SW480 (cell line): ENCODE results near the gene ADAP1.
"Not testable (repeated sequence)": the region's sequence is repeated elsewhere in the genome, so short reads cannot be mapped to it uniquely, and the experiment has no call there.

ENCODE experiments used
- DNase-seq: peaks from one replicate; pipeline ENCODE4 v3.0.0-alpha.2; 2016; ENCODE audit warnings: low spot score

The ADAP1 gene

DNA sequence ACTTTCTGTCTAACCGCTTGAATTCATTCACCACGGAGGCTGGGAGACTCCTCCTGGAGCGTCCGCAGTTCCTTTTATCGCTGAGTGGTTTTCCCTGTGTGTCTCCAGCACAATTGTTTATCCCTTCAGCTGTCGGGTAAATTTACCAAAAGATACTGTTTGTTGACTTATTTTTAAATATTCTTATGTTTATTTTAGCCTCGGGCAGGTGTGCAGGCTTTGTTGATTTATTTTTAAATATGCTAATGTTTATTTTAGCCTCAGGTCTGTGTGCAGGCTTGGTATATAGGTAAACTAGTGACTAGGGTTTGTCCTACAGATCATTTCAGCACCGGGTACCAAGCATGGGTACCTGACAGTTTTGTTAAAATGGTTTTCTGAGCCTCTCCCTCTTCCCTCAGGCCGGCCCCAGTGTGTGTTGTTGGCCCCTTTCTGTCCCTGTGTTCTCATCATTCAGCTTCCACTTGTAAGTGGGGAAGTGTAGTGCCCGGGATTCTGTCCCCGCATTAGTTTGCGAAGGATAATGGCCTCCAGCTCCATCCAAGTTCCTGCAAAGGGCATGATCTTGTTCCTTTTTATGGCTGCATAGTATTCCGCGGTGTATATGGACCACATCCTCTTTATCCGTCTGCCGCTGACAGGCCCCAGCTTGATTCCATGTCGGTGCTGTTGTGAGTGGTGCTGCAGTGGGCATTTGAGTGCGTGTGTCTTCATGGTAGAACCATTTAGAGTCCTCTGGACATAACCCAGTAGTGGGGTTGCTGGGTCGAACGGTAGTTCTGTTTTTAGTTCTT is 72.8 kb downstream of the ADAP1 start:
- DNase-seq, result no peak

DNA sequence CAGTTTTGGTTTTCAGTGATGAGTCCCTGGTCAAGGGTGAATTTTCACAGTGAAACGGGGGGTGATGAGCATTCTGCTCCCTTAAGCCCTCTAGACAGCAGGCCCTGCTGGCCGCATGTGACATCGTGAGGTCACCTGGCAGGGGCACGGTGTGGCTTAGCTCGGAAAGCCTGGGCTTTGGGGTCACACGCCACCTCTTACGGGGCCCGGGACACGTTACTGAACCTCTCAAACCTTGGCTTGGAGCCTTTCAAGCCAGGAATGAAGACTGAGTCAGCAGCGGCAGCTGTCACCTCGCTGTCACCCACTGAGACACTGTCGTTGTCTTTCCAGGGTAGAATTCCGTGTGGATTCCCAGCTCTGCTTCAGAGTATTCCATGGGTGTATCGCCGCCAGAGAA is 74.0 kb downstream of the ADAP1 start:
- DNase-seq, result no peak

DNA sequence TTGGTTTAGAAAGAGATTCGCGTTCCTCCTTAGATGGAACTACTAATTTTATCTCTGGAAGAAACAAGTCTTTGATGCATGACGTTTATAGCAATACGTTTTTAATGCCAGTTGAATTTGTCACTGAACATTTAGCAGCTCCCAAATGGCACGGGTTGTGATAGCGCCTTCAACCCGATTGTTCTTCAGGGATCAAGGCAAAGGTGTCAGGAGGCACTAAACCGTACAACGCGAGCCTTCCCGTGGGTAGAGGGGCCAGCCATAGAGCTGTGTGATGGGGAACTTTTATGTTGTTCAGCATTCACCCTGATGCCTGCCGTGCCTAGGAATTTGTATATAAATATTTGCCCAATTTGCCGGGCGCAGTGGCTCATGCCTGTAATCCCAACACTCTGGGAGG is 74.8 kb downstream of the ADAP1 start:
- DNase-seq, result no peak

DNA sequence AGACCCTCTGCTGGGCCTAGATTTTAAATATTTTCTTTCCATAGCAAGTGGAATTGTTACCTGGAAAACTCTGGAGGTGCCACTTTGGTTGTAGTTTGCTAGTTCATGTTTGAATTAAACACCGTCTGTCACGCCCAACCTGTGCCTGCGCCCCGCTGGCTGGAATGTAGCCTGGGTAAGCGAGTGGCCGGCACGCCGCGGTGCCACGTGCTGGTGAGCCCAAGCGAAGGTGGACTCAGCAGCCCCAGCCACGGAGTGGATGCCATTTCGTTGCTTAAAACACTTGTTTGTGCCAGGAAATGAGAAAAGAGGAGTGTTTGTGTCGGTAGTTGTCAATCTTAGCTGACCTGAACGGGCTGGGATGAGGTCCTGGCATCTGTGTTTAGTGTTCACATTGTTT is 75.4 kb downstream of the ADAP1 start:
- no peak for DNase-seq

DNA sequence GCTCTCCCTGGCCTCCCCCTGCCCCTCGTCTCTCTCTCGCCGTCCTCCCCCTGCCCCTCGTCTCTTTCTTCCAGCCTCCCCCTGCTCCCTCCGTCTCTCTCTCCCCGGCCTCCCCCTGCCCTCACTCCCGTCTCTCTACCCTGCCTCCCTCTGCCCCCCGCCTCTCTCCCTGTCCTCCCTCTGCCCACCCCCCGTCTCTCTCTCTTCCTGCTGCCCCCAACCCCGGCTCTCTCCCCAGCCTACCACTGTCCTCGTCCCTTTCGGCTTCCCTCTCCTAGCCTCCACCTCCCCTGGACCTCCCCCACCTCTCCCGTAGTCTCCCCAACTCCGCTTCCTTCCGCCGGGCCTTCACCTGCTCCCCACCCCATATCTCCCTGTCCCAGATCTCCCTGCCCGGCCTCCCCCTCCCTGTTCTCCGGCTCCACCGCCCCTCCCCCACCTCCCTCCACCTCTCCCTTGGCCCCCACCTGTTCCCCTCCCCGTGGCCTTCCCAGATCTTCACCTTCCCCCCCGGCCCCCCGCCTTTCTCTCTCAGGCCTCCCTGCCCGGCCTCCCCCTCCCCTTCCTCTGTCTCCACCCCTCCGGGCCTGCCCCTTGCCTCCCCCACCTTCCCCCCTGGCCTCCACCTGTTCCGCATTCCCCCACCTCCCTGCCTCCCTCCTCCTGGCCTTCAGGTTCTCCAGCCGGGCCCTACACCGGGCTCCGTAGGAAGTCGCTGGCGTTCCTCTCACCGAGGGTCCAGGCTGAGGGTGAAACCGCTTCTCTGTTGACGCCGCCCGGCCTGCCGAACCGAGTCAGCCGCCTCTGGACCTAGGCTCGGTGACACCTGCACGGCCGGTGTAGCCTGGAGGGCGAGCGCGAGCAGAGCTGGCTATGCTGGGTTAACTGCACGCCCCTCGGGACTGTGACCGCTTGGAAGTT is 76.9 kb downstream of the ADAP1 start:
- DNase-seq, result peak; percentile 49

DNA sequence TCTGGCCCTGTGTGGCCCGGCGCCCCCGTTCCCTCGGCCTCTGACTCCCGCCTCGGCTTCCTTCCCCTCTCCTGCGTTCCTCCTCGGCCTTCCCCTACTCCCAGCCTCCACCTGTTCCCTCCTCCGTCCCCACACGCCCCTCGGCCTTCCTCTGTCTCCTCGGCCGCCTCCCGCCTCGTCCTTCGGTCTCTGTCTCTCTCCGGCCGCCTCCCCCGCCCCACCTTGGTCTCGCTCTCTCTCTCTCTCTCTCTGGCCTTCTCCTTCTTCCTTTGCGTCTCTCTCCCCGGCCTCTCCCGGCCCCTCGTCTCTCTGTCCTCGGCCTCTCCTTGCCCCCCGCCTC is 77.5 kb downstream of the ADAP1 start:
- DNase-seq, result peak; percentile 71

DNA sequence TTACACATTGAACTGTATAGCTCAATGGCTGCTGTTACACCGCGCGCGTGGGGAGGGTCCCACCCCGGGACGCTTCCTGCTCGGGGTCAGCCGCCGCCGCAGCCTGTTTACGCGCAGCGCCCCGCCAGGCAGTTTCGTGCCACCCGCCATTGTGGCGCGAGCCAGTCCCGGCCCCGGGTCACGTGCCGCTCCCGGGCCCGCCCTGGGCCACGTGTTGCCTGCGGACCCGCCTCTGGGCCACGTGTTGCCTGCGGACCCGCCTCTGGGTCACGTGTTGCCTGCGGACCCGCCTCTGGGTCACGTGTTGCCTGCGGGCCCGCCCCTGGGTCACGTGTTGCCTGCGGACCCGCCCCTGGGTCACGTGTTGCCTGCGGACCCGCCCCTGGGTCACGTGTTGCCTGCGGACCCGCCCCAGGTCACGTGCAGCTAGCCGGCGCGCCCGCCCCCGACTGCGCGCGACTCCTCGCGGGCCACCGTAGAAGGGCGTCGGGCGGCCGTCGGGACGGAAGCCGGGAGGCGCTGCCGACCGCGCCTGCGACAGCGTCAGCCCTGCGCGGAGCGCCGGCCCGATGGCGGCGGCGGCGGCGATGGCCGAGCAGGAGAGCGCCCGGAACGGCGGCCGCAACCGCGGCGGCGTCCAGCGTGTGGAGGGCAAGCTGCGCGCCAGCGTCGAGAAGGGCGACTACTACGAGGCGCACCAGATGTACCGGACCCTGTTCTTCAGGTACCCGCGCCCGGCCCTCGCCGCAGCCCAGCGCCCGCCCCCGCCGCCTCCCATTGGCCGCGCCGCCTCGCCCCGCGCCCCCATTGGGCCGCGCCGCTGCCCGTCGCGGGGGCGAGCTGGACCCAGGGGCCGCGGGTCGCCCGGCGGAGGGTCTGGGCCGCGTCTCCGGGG is 78.2 kb downstream of the ADAP1 start, which contains the start of gene GET4:
Gene GET4 (plus strand): TSS at position 478 of the 895 bp plus-strand sequence. CDS start 92 bp downstream, at position 570.
- peak; percentile 95 for DNase-seq

DNA sequence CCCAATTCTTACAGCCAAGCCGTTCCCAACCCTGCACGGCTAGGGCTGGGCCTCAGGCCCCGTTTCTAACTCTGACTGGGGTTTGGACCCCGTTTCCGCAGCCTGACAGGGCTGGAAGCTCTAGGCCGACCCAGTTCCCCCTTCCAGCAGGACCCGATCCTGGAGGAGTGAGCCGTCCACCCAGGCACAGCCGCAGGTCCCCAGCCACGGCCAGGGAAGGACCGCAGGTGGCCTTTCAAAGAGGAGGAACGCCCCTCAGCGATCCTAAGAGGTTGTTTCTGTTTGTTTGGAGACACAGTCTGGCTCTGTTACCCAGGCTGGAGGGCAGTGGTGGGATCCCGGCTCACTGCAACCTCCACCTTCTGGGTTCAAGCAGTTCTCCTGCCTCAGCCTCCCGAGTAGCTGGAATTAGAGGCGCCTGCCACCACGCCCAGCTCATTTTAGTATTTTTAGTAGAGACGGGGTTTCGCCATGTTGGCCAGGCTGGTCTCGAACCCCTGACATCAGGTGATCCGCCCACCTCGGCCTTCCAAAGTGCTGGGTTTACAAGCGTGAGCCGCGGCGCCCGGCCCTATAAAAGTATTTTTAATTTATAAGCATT is 78.9 kb downstream of the ADAP1 start:
- DNase-seq, result no peak

DNA sequence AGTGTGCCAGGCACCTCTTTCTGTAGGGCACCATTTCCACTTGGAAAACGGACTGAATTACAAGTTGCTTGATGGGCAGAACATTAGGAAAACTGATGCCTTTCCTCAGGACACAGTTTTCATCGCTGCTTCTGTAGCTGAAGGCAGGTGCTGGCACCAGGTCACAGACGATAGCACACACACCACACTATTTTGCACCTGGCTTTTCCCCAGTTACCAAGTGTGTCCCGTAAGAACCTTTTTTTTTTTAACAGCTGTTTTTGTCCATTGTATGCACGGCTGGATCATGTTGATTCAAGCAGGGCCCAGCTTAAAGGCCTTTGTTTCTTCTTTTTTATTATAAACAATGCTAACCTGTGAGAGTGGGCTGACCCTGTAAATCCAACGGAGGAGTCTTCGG is 79.4 kb downstream of the ADAP1 start:
- DNase-seq, result no peak

DNA sequence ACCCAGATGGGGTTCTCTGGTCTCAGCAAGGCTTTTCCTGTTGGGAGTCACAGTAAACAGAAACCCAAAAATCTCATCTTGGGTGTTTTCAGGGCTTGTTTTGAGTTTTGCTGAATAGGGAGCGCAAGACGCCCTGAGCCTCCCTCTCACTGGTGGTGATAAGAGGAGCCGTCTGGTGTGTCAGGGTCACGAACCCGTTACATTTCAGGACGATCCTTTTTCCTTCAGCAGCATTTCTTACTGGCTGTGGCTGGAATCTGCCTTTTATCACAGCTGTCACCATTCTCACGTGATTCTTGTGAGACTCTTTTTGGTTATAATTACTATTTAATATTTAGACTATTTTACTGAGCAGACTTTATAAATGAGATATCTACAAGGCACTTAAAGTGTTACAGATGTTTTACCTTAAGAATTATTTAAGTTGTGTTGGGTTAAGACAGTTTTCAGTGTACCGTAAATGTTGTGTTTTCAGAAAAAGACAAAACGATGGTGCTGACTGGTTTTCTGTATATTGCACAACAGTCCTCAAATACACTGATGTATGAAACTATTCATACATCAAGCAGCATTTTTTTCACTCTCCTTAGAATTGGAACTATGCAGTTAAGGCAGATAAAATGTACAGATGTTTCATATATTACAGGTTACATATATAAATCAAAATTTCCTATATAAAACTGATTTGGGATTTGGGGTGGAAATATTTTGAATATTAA is 80.3 kb downstream of the ADAP1 start:
- DNase-seq, result no peak

DNA sequence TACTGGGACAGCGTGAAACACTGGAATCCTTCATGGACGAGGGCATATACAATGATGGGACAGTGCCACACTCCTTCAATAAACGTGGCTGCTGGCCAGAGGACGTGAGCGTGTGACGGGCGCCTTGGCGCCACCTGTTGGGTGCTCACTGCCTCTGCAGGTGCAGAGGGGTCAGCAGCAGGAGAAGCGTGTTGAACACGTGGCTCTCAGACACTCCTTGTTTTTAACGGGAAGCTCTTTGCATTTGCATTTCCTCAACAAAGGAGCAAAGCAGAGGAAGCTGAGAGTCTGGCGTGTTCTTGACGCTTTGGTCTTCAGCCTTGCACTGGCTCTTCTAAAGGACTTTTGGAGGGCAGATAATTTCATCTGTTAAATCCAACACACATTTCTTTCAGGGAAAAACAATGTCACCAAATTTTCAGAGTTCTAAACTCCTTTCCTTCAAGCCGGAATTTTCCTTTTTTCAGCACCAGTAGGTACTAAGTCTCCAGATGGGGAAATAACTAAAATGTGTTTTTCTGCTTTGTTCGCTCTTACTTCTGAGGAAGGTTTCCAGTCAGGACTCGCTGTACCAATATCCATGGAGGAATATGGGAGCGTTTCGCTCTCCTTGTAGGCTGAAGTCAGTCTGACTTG is 81.0 kb downstream of the ADAP1 start:
- DNase-seq, result peak; percentile 91

DNA sequence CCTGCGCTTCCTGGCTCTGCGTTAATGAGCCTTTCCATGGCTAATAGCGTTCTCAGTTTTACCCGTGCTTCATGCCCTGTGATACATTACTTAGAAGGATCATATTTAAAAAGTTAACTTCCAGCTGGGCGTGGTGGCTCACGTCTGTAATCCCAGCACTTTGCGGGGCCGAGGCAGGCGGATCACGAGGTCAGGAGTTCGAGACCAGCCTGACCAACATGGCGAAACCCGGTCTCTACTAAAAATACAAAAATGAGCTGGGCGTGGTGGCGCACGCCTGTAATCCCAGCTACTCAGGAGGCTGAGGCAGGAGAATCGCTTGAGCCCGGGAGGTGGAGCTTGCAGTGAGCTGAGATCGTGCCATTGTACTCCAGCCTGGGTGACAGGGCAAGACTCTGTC is 81.8 kb downstream of the ADAP1 start:
- not testable (repeated sequence) for DNase-seq

DNA sequence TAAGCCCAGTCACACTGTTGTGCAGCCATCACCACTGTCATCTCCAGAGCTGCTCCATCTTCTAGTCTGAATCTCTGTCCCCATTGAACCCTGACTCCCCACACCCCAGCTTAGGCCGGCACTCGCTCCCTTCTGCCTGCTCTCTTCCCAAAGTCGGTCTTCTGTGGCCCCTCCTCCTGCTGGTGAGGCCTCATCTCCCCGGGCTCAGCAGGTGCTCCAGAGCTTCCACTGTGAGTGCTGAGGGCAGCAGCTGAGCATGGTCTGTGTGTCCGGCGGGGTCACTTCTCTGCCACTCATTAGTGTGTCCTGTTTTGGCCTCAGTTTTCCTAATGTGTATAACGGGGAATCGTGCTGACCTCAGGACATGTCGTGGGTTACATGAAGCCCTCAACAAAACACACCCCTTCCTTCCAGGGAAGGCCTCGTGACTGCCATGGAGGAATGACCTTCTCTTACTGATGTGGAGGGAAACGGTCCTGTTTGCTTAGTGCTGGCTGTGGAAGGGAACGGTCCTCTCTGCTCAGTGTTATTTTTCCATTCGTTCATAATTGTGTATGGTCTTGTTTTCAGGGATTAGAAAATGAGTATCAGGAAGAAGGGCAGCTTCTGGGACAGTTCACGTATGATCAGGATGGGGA is 82.5 kb downstream of the ADAP1 start:
- DNase-seq, result no peak

DNA sequence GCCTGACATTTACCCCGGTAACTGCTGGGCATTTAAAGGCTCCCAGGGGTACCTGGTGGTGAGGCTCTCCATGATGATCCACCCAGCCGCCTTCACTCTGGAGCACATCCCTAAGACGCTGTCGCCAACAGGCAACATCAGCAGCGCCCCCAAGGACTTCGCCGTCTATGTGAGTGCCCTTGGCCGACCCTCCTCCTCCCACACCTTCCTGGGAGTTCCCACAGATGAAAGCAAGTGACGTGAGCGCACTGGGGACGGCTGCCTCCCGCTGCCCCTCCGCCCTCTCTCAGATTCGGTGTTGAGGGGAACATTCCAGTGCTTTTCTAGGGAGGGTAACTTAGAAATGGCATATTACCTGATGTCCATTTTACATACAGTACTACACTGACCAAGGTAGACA is 85.1 kb downstream of the ADAP1 start:
- DNase-seq, result no peak

DNA sequence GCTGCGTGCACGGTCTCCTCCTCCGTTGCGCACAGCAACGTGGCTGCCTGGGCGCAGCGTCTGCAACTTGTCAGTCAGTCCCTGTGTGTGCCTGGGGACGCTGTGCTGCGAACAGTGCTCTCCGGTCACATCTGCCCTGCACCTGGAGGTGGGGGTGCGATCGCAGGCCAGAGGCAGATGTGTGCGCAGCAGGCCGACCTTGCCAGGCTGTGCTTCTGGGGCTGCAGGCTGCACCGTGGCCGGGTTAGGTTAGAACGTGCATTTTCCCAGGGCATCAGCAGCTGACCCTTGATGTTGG is 86.3 kb downstream of the ADAP1 start:
- DNase-seq, result no peak

DNA sequence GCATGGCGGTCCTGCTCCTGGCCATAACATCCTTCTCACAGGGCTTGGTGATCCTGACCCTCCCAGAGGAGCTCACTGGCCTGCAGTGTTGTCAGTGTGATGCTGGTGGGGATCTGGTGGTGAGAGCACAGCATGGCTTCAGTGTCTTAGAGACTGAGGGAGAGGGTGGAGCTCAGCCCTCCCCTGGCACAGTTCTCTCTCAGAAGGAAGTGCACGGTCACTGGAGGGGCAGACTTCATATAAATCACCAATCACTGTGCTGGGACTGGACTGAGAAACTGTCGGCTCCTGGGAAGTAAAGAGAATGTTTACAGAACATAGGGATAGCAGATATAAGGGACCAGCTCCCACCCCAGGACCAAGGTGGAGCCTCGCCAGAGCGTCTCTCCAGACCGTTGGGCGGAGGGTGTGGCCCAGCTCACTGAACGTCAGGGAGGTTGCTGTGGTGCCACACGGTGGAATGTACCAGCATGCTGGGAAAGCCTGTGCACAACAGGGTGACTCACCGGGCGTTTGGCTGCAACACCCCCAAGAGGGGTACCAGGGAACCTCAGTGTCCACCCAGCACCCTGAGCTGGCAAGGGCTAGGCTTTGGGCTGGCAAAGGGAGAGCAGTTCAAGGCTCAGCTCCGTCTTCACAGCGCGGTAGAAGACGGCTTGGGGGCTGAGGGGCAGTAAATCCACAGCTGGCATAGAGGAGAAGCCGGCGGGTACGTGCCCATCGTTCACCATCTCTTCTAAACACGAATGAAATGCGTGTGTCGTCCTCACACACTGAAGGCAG is 86.9 kb downstream of the ADAP1 start:
- DNase-seq, result peak; percentile 54

DNA sequence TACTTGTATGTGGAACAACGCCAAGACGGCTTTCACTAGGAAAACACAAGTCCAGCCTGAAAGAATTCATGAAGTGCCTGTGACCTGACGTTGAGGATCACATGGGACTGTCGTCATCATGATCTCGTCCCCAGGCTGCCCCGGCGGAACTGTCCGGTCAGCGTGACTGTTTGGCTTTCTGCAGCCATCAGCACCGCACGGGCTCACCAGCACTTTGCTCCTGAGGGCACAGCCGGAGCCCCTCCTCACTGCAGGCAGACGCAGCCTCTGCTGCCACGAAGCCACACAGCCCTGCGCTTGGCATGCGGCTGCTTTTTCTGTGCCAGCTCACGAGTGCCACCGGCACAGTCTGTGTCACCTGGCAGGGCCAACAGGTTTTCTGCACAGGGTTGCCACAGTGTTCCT is 87.5 kb downstream of the ADAP1 start:
- no peak for DNase-seq

DNA sequence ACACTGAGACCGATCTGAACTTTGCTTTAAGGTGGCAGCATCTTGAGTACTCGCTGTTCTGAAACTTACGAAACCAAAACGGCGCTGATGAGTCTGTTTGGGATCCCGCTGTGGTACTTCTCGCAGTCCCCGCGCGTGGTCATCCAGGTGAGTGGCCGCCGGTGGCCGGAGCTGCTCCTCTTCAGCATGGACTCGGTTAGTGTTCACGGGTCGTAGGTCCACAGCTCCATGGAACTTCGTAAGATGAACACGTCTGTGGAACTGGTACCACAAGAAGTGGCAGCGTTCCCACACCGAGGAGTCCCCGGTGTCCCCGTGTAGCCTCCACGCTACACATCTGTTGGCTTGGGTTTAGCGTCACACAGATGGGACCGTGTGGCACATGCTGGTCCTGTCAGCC is 88.6 kb downstream of the ADAP1 start:
- DNase-seq, result no peak

DNA sequence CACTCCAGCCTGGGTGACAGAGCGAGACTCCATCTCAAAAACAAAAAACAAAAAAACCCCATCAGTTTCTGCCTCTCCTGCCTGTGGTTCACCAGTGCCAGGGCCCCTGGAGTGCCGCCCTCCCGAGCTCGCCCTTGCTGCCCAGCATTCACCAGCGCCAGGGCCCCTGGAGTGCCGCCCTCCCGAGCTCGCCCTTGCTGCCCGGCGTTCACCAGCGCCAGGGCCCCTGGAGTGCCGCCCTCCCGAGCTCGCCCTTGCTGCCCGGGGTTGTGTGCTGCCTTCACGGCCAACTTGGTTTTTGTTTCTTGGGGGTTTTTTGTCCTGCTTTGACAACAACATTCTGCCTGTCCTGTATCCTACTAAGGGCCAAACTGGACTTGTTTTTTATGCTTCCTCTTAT is 91.4 kb downstream of the ADAP1 start:
- no peak for DNase-seq

DNA sequence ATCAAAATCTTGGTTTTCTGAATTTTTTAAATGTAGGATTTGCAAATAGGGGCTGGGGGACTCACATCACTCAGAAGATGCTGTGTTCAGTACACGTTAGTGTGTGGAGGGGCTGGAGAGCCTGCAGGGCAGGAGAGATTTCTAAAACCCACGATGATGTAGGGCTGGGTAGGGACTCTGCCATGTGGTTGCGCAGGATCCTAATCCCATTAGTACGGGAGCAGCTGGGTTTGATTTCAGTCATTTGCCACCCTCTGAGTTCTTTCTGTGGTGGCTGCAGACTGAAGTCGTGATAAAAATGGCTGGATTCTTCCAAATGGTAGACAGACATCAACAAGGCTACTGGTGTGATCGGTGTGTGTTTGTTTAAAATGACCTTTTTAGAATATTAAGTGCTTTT is 92.3 kb downstream of the ADAP1 start:
- no peak for DNase-seq
